Peyer's patch (tissue), 4 donors: ENCODE measurements around the gene EYS.

ENCODE experiments used
- POLR2A ChIP-seq, 2 donors: fragments of 450-650 bp; IDR thresholded peaks; one replicate each; pipeline ENCODE4 v1.5.1; 2017; ENCODE audit warnings: antibody characterized with exemption in 2 of 2, mild to moderate bottlenecking in 2 of 2, moderate library complexity in 2 of 2
- TF ChIP-seq, protein P1 (sequence below), 6 experiments: fragments of 450-650 bp in 4 of 6; fragments of 200-600 bp in 2 of 6; sonication (generic) in 1 of 6; IDR thresholded peaks; one replicate each; pipeline ENCODE4 v1.5.1; 2017 to 2019; ENCODE audit warnings: antibody characterized with exemption in 6 of 6, mild to moderate bottlenecking in 3 of 6, moderate library complexity in 1 of 6

DNA sequence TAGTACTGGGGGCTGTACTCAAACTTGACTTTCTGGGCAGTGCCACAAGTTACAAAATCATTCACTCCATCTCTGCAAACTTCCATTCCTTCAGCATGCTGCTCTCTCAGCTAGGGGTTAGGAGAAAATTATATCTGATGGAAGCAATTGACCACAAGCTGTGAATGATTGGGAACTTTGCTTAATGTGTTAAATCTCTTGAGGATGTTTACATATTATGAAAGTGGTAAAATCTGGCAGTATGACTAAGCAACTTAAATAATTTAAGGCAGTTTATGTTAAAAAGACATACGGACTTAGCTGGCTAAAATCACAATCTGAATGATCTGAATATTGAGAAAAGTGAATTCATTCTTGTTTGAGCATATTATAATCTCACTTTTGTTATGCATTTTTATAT lies 1656.4 kb downstream of the EYS start:
- TF ChIP-seq, protein P1, sequence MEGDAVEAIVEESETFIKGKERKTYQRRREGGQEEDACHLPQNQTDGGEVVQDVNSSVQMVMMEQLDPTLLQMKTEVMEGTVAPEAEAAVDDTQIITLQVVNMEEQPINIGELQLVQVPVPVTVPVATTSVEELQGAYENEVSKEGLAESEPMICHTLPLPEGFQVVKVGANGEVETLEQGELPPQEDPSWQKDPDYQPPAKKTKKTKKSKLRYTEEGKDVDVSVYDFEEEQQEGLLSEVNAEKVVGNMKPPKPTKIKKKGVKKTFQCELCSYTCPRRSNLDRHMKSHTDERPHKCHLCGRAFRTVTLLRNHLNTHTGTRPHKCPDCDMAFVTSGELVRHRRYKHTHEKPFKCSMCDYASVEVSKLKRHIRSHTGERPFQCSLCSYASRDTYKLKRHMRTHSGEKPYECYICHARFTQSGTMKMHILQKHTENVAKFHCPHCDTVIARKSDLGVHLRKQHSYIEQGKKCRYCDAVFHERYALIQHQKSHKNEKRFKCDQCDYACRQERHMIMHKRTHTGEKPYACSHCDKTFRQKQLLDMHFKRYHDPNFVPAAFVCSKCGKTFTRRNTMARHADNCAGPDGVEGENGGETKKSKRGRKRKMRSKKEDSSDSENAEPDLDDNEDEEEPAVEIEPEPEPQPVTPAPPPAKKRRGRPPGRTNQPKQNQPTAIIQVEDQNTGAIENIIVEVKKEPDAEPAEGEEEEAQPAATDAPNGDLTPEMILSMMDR (IDR thresholded peaks at IDR 0.05): no peak
- TF ChIP-seq POLR2A (IDR thresholded peaks at IDR 0.05): no peak
